ENCODE data around the gene NUTM2D.
"Not testable (repeated sequence)": the region's sequence is repeated elsewhere in the genome, so short reads cannot be mapped to it uniquely, and the experiment has no call there.

The NUTM2D gene, protein sequence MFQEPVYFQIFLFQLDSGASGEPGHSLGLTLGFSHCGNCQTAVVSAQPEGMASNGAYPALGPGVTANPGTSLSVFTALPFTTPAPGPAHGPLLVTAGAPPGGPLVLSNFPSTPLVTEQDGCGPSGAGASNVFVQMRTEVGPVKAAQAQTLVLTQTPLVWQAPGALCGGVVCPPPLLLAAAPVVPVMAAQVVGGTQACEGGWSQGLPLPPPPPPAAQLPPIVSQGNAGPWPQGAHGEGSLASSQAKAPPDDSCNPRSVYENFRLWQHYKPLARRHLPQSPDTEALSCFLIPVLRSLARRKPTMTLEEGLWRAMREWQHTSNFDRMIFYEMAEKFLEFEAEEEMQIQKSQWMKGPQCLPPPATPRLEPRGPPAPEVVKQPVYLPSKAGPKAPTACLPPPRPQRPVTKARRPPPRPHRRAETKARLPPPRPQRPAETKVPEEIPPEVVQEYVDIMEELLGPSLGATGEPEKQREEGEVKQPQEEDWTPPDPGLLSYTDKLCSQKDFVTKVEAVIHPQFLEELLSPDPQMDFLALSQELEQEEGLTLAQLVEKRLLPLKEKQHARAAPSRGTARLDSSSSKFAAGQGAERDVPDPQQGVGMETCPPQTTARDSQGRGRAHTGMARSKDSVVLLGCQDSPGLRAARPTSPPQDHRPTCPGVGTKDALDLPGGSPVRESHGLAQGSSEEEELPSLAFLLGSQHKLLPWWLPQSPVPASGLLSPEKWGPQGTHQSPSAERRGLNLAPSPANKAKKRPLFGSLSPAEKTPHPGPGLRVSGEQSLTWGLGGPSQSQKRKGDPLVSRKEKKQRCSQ

GRCh38 chr10:87357444-87357843, at the start of gene NUTM2D:
Gene NUTM2D, plus strand, starts transcription at chr10:87357744. Its CDS starts 522 bp downstream, at chr10:87358266.
- DNase-seq; H3K27me3 ChIP-seq (replicated peaks); H3K4me3 ChIP-seq (ENCODE audit: low read depth, low read length); H3K36me3 ChIP-seq (replicated peaks); in situ Hi-C loops (cut with HindIII; ENCODE audit: low pct_ligation_motif_present, low sequenced_read_pairs); H3K27ac ChIP-seq: not testable (repeated sequence)

GRCh38 chr10:87308702-87309101, 48.8 kb upstream of the NUTM2D start:
- H3K36me3 ChIP-seq (replicated peaks); H3K27me3 ChIP-seq (replicated peaks); in situ Hi-C loops (cut with HindIII; ENCODE audit: low pct_ligation_motif_present, low sequenced_read_pairs); H3K4me3 ChIP-seq (ENCODE audit: low read depth, low read length); H3K27ac ChIP-seq; DNase-seq: not testable (repeated sequence)

GRCh38 chr10:87309657-87310056, 47.9 kb upstream of the NUTM2D start:
- in situ Hi-C loops (cut with HindIII; ENCODE audit: low pct_ligation_motif_present, low sequenced_read_pairs); DNase-seq; H3K27ac ChIP-seq; H3K27me3 ChIP-seq (replicated peaks); H3K36me3 ChIP-seq (replicated peaks); H3K4me3 ChIP-seq (ENCODE audit: low read depth, low read length): not testable (repeated sequence)

DNA sequence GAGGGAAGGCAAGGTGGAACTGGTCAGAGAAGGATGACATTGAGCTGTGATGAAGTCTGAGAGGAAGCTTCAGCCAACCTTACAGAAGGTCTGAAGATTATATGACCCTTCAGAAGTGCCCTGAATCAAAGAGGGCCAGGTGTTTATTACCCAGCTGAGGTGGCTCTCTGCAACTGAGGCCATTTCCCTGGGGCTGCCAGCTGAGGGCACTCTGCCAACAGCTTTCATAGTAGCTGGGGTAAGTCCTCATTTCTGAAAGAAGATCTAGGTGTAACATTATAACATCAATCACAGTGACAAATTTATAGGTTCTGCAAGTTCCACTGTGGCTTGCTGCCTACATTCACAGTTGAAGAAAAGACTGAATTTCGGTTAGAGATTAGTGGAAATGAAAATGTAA, 46.0 kb upstream of the NUTM2D start:
- H3K36me3 ChIP-seq (replicated peaks); DNase-seq; in situ Hi-C loops (cut with HindIII; ENCODE audit: low pct_ligation_motif_present, low sequenced_read_pairs); H3K27me3 ChIP-seq (replicated peaks); H3K4me3 ChIP-seq (ENCODE audit: low read depth, low read length); H3K27ac ChIP-seq: not testable (repeated sequence)

GRCh38 chr10:87313649-87314359, 43.7 kb upstream of the NUTM2D start:
- H3K27me3 ChIP-seq (replicated peaks); in situ Hi-C loops (cut with HindIII; ENCODE audit: low pct_ligation_motif_present, low sequenced_read_pairs); DNase-seq; H3K36me3 ChIP-seq (replicated peaks); H3K27ac ChIP-seq; H3K4me3 ChIP-seq (ENCODE audit: low read depth, low read length): not testable (repeated sequence)

GRCh38 chr10:87314360-87314973, 43.1 kb upstream of the NUTM2D start:
- H3K27me3 ChIP-seq (replicated peaks); in situ Hi-C loops (cut with HindIII; ENCODE audit: low pct_ligation_motif_present, low sequenced_read_pairs); H3K4me3 ChIP-seq (ENCODE audit: low read depth, low read length); DNase-seq; H3K27ac ChIP-seq; H3K36me3 ChIP-seq (replicated peaks): not testable (repeated sequence)

- DNase-seq; H3K27ac ChIP-seq; in situ Hi-C loops (cut with HindIII; ENCODE audit: low pct_ligation_motif_present, low sequenced_read_pairs); H3K4me3 ChIP-seq (ENCODE audit: low read depth, low read length); H3K36me3 ChIP-seq (replicated peaks); H3K27me3 ChIP-seq (replicated peaks): not testable (repeated sequence)
Observed at GRCh38 chr10:87321505-87321904, 36.0 kb upstream of the NUTM2D start.

DNA sequence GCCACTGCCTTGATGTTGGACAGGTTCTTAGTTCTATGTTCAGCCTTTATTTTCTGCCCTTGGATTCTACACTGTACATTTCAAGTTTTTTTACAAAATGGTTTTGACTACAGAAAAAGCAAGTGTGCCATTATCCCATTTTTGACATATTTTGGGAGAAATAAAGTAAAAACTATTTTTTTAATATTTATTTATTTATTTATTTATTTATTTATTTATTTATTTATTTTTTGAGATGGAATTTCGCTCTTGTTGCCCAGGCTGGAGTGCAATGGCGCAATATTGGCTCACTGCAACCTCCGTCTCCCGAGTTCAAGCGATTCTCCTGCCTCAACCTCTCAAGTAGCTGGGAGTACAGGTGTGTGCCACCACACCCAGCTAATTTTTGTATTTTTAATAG, 33.0 kb upstream of the NUTM2D start:
- H3K4me3 ChIP-seq (ENCODE audit: low read depth, low read length); H3K27me3 ChIP-seq (replicated peaks); in situ Hi-C loops (cut with HindIII; ENCODE audit: low pct_ligation_motif_present, low sequenced_read_pairs); H3K27ac ChIP-seq; DNase-seq; H3K36me3 ChIP-seq (replicated peaks): not testable (repeated sequence)

- H3K4me3 ChIP-seq (ENCODE audit: low read depth, low read length); in situ Hi-C loops (cut with HindIII; ENCODE audit: low pct_ligation_motif_present, low sequenced_read_pairs); H3K27me3 ChIP-seq (replicated peaks); H3K36me3 ChIP-seq (replicated peaks); H3K27ac ChIP-seq; DNase-seq: not testable (repeated sequence)
Observed at GRCh38 chr10:87327958-87328357, 29.6 kb upstream of the NUTM2D start.

DNA sequence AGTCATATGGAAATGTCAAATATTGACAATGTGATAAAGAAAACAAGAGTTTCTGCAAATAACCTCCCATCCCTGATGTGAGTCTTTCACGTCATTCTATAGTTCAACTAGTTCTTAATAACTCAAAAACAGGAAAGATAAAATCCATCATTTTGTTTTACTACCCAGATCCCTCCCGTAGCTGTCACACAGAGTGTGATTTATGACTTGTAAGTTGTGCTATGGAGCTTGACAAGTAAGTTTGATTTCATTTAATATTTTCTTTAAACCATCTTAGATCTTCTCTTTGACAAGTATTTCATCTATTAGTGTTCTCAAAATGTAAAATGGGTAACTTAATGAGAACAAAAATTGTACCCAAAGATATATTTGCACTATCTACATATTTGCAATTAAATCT, 28.4 kb upstream of the NUTM2D start:
- H3K36me3 ChIP-seq (replicated peaks); H3K27me3 ChIP-seq (replicated peaks); DNase-seq; H3K4me3 ChIP-seq (ENCODE audit: low read depth, low read length); H3K27ac ChIP-seq; in situ Hi-C loops (cut with HindIII; ENCODE audit: low pct_ligation_motif_present, low sequenced_read_pairs): not testable (repeated sequence)

GRCh38 chr10:87332687-87333086, 24.9 kb upstream of the NUTM2D start:
- DNase-seq; H3K4me3 ChIP-seq (ENCODE audit: low read depth, low read length); H3K36me3 ChIP-seq (replicated peaks); H3K27ac ChIP-seq; H3K27me3 ChIP-seq (replicated peaks); in situ Hi-C loops (cut with HindIII; ENCODE audit: low pct_ligation_motif_present, low sequenced_read_pairs): not testable (repeated sequence)

DNA sequence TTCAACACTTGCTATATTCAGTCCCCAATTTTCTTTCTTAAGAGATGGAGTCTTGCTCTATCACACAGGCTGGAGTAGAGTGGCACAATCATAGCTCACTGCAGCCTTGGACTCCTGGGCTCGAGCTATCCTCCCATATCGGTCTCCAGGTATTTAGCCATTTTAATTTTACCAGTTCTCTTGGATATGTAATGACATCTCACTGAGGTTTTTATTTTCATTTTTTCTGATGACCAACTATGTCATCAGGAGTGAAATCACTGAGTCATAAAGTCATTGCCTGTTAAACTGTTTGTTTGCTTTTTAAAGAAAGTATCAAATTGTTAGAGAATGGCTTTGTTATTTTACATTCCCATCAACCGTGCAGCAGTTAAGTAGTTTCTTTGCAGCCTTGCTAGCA, 17.1 kb upstream of the NUTM2D start:
- H3K27me3 ChIP-seq (replicated peaks); H3K27ac ChIP-seq; H3K4me3 ChIP-seq (ENCODE audit: low read depth, low read length); in situ Hi-C loops (cut with HindIII; ENCODE audit: low pct_ligation_motif_present, low sequenced_read_pairs); H3K36me3 ChIP-seq (replicated peaks); DNase-seq: not testable (repeated sequence)

GRCh38 chr10:87341546-87342142, 15.9 kb upstream of the NUTM2D start:
- Histone ChIP-seq H3K4me3 (ENCODE audit: low read depth, low read length) (peak overlapping the region; percentile 44), H3K27ac (peak overlapping the region; percentile 64)
- in situ Hi-C loops (cut with HindIII; ENCODE audit: low pct_ligation_motif_present, low sequenced_read_pairs); DNase-seq; H3K36me3 ChIP-seq (replicated peaks); H3K27me3 ChIP-seq (replicated peaks): not testable (repeated sequence)

Data from brain microvascular endothelial cell (primary cell).